Stimulated activated CD4-positive, alpha-beta T cell treated with anti-CD3 and anti-CD28 coated beads, Interleukin-12 subunit alpha, Interleukin-12 subunit beta, amount 100 ng/mL, for 48 hours (primary cell): ENCODE measurements around the gene RPL18.

ENCODE experiments used
- DNase-seq, 3 donors: peaks; one replicate each; pipeline ENCODE4 v3.0.0-alpha.2; 2020; ENCODE audit warnings: low read depth in 2 of 3, low spot score in 1 of 3

RPL18 gene

GRCh38 chr19:48630296-48631063, 11.5 kb upstream of the RPL18 start:
- no peak for DNase-seq

GRCh38 chr19:48629599-48630295, 10.8 kb upstream of the RPL18 start:
- no peak for DNase-seq

- DNase-seq: no peak
Observed at GRCh38 chr19:48629297-48629598, 10.3 kb upstream of the RPL18 start.

GRCh38 chr19:48628486-48629296, 9.7 kb upstream of the RPL18 start:
- DNase-seq: no peak

- DNase-seq: no peak
Observed at GRCh38 chr19:48627865-48628314, 8.9 kb upstream of the RPL18 start.

GRCh38 chr19:48627201-48627864, 8.4 kb upstream of the RPL18 start:
- DNase-seq: no peak

GRCh38 chr19:48625891-48626327, 6.9 kb upstream of the RPL18 start:
- no peak for DNase-seq

- DNase-seq: no peak
Observed at GRCh38 chr19:48624791-48625723, 6.1 kb upstream of the RPL18 start.

- DNase-seq: peak; percentile 94 to 99 (median 95)
Observed at GRCh38 chr19:48624067-48624594, 5.2 kb upstream of the RPL18 start.

GRCh38 chr19:48623556-48624066, 4.6 kb upstream of the RPL18 start:
- no peak for DNase-seq

- DNase-seq: no peak
Observed at GRCh38 chr19:48619692-48620585, 961 bp upstream of the RPL18 start.

GRCh38 chr19:48618278-48618915, 581 bp downstream of the RPL18 start:
- DNase-seq: no peak

GRCh38 chr19:48617146-48617937, 1.6 kb downstream of the RPL18 start:
- no peak for DNase-seq

- no peak for DNase-seq
Observed at GRCh38 chr19:48616491-48617056, 2.4 kb downstream of the RPL18 start.

GRCh38 chr19:48616041-48616436, 2.9 kb downstream of the RPL18 start:
- no peak for DNase-seq

GRCh38 chr19:48615231-48616040, 3.5 kb downstream of the RPL18 start:
- no peak for DNase-seq
